ENCODE measurements around the gene ROCK2. TPM values are rescaled to one million over a fixed set of nuclear protein-coding genes. Genes with fewer than 3 reads are reported as not detected.

Gene ROCK2
- total RNA-seq, 1 experiment from 2014 or later: 25.9 TPM

- TF ChIP-seq, protein P1, sequence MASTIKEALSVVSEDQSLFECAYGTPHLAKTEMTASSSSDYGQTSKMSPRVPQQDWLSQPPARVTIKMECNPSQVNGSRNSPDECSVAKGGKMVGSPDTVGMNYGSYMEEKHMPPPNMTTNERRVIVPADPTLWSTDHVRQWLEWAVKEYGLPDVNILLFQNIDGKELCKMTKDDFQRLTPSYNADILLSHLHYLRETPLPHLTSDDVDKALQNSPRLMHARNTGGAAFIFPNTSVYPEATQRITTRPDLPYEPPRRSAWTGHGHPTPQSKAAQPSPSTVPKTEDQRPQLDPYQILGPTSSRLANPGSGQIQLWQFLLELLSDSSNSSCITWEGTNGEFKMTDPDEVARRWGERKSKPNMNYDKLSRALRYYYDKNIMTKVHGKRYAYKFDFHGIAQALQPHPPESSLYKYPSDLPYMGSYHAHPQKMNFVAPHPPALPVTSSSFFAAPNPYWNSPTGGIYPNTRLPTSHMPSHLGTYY (CRISPR knock-in tag; IDR thresholded peaks at IDR 0.05): 0 out of 2 replicates have a peak, but pooled peaks have one; percentile 3
- TF ChIP-seq CTCF (IDR thresholded peaks at IDR 0.05) (no peak), PRDM15 (CRISPR knock-in tag; IDR thresholded peaks at IDR 0.05) (peak; percentile 92), PREB (CRISPR knock-in tag; IDR thresholded peaks at IDR 0.05; ENCODE audit: borderline replicate concordance) (no peak), IRF2 (CRISPR knock-in tag; IDR thresholded peaks at IDR 0.05; ENCODE audit: borderline replicate concordance, low read depth) (no peak), CBFB (CRISPR knock-in tag; IDR thresholded peaks at IDR 0.05; ENCODE audit: low read depth) (no peak), TCF7 (CRISPR knock-in tag; IDR thresholded peaks at IDR 0.05; ENCODE audit: low read depth) (no peak), NR1H2 (CRISPR knock-in tag; IDR thresholded peaks at IDR 0.05) (no peak), RELA (CRISPR knock-in tag; IDR thresholded peaks at IDR 0.05; ENCODE audit: borderline replicate concordance) (0 out of 2 replicates have a peak, but pooled peaks have one; percentile 28), GTF2I (CRISPR knock-in tag; conservative IDR thresholded peaks at IDR 0.05) (no peak), ELF4 (CRISPR knock-in tag; IDR thresholded peaks at IDR 0.05; ENCODE audit: low read depth) (no peak), NFE2L1 (CRISPR knock-in tag; IDR thresholded peaks at IDR 0.05) (no peak), FOXK1 (CRISPR knock-in tag; IDR thresholded peaks at IDR 0.05) (no peak), EMX1 (CRISPR knock-in tag; IDR thresholded peaks at IDR 0.05) (no peak), ESRRA (CRISPR knock-in tag; IDR thresholded peaks at IDR 0.05; ENCODE audit: borderline replicate concordance) (no peak), SOX15 (CRISPR knock-in tag; IDR thresholded peaks at IDR 0.05) (no peak), HMGA2 (CRISPR knock-in tag; IDR thresholded peaks at IDR 0.05) (peak; percentile 53), ZNF263 (CRISPR knock-in tag; IDR thresholded peaks at IDR 0.05; ENCODE audit: low read depth) (no peak), PRRX2 (CRISPR knock-in tag; IDR thresholded peaks at IDR 0.05) (no peak), ZNF396 (CRISPR knock-in tag; IDR thresholded peaks at IDR 0.05; ENCODE audit: borderline replicate concordance) (no peak), ZNF317 (CRISPR knock-in tag; IDR thresholded peaks at IDR 0.05; ENCODE audit: borderline replicate concordance, low read depth) (no peak), ZSCAN18 (CRISPR knock-in tag; IDR thresholded peaks at IDR 0.05) (no peak), MAX (CRISPR knock-in tag; IDR thresholded peaks at IDR 0.05) (no peak), TEAD4 (CRISPR knock-in tag; IDR thresholded peaks at IDR 0.05) (peak; percentile 60; the same call in 1 of the 2 replicates)
- TF ChIP-seq, protein P2, sequence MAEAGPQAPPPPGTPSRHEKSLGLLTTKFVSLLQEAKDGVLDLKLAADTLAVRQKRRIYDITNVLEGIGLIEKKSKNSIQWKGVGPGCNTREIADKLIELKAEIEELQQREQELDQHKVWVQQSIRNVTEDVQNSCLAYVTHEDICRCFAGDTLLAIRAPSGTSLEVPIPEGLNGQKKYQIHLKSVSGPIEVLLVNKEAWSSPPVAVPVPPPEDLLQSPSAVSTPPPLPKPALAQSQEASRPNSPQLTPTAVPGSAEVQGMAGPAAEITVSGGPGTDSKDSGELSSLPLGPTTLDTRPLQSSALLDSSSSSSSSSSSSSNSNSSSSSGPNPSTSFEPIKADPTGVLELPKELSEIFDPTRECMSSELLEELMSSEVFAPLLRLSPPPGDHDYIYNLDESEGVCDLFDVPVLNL (CRISPR knock-in tag; IDR thresholded peaks at IDR 0.05; ENCODE audit: borderline replicate concordance, low read depth): no peak
- TF ChIP-seq, protein P3, sequence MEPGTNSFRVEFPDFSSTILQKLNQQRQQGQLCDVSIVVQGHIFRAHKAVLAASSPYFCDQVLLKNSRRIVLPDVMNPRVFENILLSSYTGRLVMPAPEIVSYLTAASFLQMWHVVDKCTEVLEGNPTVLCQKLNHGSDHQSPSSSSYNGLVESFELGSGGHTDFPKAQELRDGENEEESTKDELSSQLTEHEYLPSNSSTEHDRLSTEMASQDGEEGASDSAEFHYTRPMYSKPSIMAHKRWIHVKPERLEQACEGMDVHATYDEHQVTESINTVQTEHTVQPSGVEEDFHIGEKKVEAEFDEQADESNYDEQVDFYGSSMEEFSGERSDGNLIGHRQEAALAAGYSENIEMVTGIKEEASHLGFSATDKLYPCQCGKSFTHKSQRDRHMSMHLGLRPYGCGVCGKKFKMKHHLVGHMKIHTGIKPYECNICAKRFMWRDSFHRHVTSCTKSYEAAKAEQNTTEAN (CRISPR knock-in tag; IDR thresholded peaks at IDR 0.05): no peak
Measured at GRCh38 chr2:11344956-11345677, 681 bp upstream of the ROCK2 start (continued).

Measured in WTC11 (cell line).